ENCODE results near the gene NKX1-2. TPM values are rescaled to one million over a fixed set of nuclear protein-coding genes. Genes with fewer than 3 reads are reported as not detected.

The NKX1-2 gene
- total and polyA plus RNA-seq, 2 of the 8 experiments (the other 6 are each of a cell fraction or from before 2014, with no cell fraction given): 12.7 to 34.9 TPM

DNA sequence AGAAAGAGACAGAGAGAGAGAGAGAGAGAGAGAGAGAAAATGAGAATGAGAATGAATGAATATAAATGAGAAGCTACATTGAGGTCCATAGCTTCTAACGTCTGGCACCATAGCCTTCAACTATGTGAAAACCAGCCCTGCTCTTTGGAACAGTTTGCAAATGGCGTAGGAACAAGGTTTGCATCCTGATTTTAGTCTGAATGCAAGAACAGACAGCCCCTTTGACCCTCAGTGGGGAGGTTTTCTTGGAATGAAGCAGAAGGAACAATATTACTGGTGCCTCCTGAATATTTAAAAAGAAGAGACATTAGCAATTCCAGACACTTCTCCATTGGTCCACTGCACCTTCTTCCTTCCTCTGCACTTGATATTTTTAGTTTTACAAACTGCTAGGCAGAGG lies 34.8 kb upstream of the NKX1-2 start:
- peaks cover 0 to 10% (median 4%) of the 10 kb centered on the region in 4 experiments; a peak in 4 of 7 replicates for H3K4me1 ChIP-seq (replicated peaks in 1 of 4; ENCODE audit: control insufficient read depth in 3 of 4, insufficient read depth in 4 of 4, low read length in 3 of 4)
- no peak overlapping the region for H2AK5ac ChIP-seq (ENCODE audit: low read depth, low read length)
- H3K27ac ChIP-seq (ENCODE audit: low read depth, low read length): no peak overlapping the region
- no peaks in the 10 kb centered on the region for H3K27me3 ChIP-seq (replicated peaks in 1 of 4; ENCODE audit: control insufficient read depth in 3 of 4, extremely low read depth in 1 of 4, insufficient read depth in 3 of 4, low read length in 3 of 4)
- H3K23ac ChIP-seq (ENCODE audit: insufficient read length): no peak overlapping the region
- H3K9ac ChIP-seq (replicated peaks in 1 of 4; ENCODE audit: extremely low read depth in 1 of 4, low read depth in 3 of 4, low read length in 3 of 4): no peak overlapping the region
- H4K91ac ChIP-seq (replicated peaks; ENCODE audit: insufficient read length, low read length): no peak overlapping the region
- no peak for TF ChIP-seq YY1 (IDR thresholded peaks at IDR 0.05; ENCODE audit: low read depth, low read length)
- no peak for TF ChIP-seq SIX5 (IDR thresholded peaks at IDR 0.05; ENCODE audit: low read depth, low read length)
- no peak for TF ChIP-seq SUZ12 (IDR thresholded peaks at IDR 0.05; ENCODE audit: low read length)
- TF ChIP-seq POU5F1 (IDR thresholded peaks at IDR 0.05; ENCODE audit: low read depth, low read length): no peak
- no peak for TF ChIP-seq ASH2L (IDR thresholded peaks at IDR 0.05; ENCODE audit: low read length)
- no peak for TF ChIP-seq CHD1 (IDR thresholded peaks at IDR 0.05; ENCODE audit: low read depth, low read length)
- no peak for TF ChIP-seq PHF8 (conservative IDR thresholded peaks at IDR 0.05; ENCODE audit: low read depth, low read length)
- no peak for TF ChIP-seq CREB1 (IDR thresholded peaks at IDR 0.05)
- no peak for TF ChIP-seq BCL11A (IDR thresholded peaks at IDR 0.05; ENCODE audit: low read depth in 2 of 2, low read length in 2 of 2)
- no peak for TF ChIP-seq POLR2AphosphoS5 (IDR thresholded peaks at IDR 0.05; ENCODE audit: low read depth, low read length)
- no peak overlapping the region for H2BK20ac ChIP-seq (ENCODE audit: low read length)
- peaks cover 9% of the 10 kb centered on the region for H3K79me1 ChIP-seq (ENCODE audit: low read depth, low read length)
- H4K20me1 ChIP-seq (replicated peaks in 1 of 2; ENCODE audit: control insufficient read depth in 1 of 2, insufficient read depth in 2 of 2, low read length in 2 of 2): peaks cover 0 to 2% of the 10 kb centered on the region in 2 experiments
- H4K8ac ChIP-seq (ENCODE audit: extremely low read depth, insufficient read depth, low read length): no peak overlapping the region
- ChIA-PET POLR2A (ENCODE audit: partially characterized antibody) (interaction anchor here (0.5 to 1.7 kb wide), 5 partner anchors 10 to 65 kb away, joined by 3 to 6 read pairs (median 5); no protein-coding TSS in a partner anchor), CTCF (ENCODE audit: partially characterized antibody) (interaction anchor here (1.2 to 1.8 kb wide), 4 partner anchors 21 to 81 kb away, joined by 3 to 5 read pairs (median 4); no protein-coding TSS in a partner anchor)
- 94% methylated on average over 2 of the region's 2 CpGs; no CpG with 5 or more reads in 1 of the 2 experiments for WGBS, 2 experiments (ENCODE audit: extremely low coverage in 1 of 2, insufficient coverage in 1 of 2, insufficient read length in 1 of 2, insufficient replicate concordance in 2 of 2, low coverage in 1 of 2, low lambda C conversion rate in 2 of 2, missing lambda C conversion rate in 1 of 2)
- H2BK15ac ChIP-seq (ENCODE audit: low read length): no peak overlapping the region
- H3K56ac ChIP-seq (replicated peaks; ENCODE audit: insufficient read length, low read depth, low read length): no peak overlapping the region
- H3K79me2 ChIP-seq (ENCODE audit: control insufficient read depth in 1 of 2, insufficient read depth in 2 of 2, low read length in 2 of 2): no peaks in the 10 kb centered on the region
- no peaks in the 10 kb centered on the region for H3K23me2 ChIP-seq (ENCODE audit: low read depth, low read length)
- H2BK5ac ChIP-seq (ENCODE audit: low read depth, low read length): no peak overlapping the region
- H2BK120ac ChIP-seq (replicated peaks; ENCODE audit: low read depth, low read length): no peak overlapping the region
- H3K4me3 ChIP-seq (ENCODE audit: extremely low read depth in 1 of 4, insufficient read depth in 2 of 4, low read depth in 3 of 4, low read length in 4 of 4): no peak overlapping the region
- FAIRE-seq (no peak), DNase-seq (ENCODE audit: low read depth in 1 of 2, low spot score in 2 of 2) (no peak)
- H3K36me3 ChIP-seq (ENCODE audit: control insufficient read depth in 2 of 4, insufficient read depth in 4 of 4, low read length in 3 of 4): peaks cover 3 to 12% (median 7%) of the 10 kb centered on the region in 4 experiments; a peak in 7 of 8 replicates
- H2AFZ ChIP-seq (ENCODE audit: low read length): no peak overlapping the region
- peaks cover 6 to 8% of the 10 kb centered on the region in 2 experiments; a peak in 3 of 4 replicates for H3K9me3 ChIP-seq (ENCODE audit: insufficient read depth in 2 of 2, low read depth in 1 of 2, low read length in 1 of 2)
- no peak overlapping the region for H4K5ac ChIP-seq (ENCODE audit: insufficient read length, low read depth, low read length)
- no peak overlapping the region for H3K4me2 ChIP-seq (ENCODE audit: insufficient read depth in 1 of 2, low read depth in 2 of 2, low read length in 2 of 2)
- H3K4ac ChIP-seq (replicated peaks; ENCODE audit: insufficient read length, low read depth, low read length): no peak overlapping the region
- no peak overlapping the region for H3K18ac ChIP-seq (ENCODE audit: extremely low read depth, low read length)
- H2BK12ac ChIP-seq (ENCODE audit: low read depth, low read length): no peak overlapping the region
- H3K14ac ChIP-seq (ENCODE audit: insufficient read length): no peak overlapping the region

Data from H1 (cell line).